Measurements from ENCODE around the gene LRP10.

DNA sequence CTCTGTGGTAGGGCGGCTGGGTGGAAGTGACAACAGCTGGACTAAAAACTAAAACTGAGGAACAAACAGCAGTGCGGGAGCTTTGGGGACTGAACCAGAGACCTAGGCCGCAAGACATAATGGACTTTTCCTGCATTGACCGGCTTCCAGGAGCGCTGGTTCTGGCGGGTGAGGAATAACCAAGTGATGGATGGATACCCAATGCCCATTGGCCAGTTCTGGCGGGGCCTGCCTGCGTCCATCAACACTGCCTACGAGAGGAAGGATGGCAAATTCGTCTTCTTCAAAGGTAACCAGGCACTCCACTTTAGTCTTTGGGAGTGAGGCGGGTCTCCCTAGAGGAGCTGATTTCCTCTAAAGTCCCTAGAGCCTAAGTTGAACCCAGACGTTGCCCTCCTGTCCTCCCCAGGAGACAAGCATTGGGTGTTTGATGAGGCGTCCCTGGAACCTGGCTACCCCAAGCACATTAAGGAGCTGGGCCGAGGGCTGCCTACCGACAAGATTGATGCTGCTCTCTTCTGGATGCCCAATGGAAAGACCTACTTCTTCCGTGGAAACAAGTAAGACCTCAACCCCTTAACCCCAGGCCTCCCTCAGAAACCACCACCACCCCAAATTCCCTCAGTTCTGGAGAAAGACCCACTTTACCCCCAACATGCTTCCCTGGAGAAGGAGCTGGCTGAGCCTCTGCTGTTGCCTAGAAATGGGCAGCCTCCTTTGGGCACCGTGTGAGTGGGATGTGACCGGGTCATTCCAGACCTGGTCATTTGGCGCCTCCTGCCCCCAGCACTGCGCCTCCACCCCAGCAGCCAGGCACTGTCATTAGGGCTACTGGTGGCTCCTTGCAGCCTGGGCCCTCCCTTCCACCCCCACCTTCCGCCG is 27.1 kb upstream of the LRP10 start:
- no peak for TF ChIP-seq POLR2AphosphoS5 (IDR thresholded peaks at IDR 0.05; ENCODE audit: low read depth, low read length)
- TF ChIP-seq, protein P1, sequence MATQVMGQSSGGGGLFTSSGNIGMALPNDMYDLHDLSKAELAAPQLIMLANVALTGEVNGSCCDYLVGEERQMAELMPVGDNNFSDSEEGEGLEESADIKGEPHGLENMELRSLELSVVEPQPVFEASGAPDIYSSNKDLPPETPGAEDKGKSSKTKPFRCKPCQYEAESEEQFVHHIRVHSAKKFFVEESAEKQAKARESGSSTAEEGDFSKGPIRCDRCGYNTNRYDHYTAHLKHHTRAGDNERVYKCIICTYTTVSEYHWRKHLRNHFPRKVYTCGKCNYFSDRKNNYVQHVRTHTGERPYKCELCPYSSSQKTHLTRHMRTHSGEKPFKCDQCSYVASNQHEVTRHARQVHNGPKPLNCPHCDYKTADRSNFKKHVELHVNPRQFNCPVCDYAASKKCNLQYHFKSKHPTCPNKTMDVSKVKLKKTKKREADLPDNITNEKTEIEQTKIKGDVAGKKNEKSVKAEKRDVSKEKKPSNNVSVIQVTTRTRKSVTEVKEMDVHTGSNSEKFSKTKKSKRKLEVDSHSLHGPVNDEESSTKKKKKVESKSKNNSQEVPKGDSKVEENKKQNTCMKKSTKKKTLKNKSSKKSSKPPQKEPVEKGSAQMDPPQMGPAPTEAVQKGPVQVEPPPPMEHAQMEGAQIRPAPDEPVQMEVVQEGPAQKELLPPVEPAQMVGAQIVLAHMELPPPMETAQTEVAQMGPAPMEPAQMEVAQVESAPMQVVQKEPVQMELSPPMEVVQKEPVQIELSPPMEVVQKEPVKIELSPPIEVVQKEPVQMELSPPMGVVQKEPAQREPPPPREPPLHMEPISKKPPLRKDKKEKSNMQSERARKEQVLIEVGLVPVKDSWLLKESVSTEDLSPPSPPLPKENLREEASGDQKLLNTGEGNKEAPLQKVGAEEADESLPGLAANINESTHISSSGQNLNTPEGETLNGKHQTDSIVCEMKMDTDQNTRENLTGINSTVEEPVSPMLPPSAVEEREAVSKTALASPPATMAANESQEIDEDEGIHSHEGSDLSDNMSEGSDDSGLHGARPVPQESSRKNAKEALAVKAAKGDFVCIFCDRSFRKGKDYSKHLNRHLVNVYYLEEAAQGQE (IDR thresholded peaks at IDR 0.05; ENCODE audit: insufficient read depth in 1 of 2, low read depth in 2 of 2, low read length in 2 of 2): no peak

Measured in PFSK-1 (cell line).